Testis (tissue), 3 donors: ENCODE data around the gene POGZ. TPM values are rescaled to one million over a fixed set of nuclear protein-coding genes. Genes with fewer than 3 reads are reported as not detected.

Experiments
- DNase-seq: peaks from one replicate; pipeline ENCODE4 v3.0.0-alpha.2; 2019
- H3K27ac ChIP-seq, 2 donors: fragments of 200-600 bp; sonication (generic); one replicate each; pipeline ENCODE4 v1.5.1; 2019
- H3K27me3 ChIP-seq: fragments of 200-600 bp; sonication (generic); one replicate; pipeline ENCODE4 v1.5.1; 2019
- H3K36me3 ChIP-seq: fragments of 200-600 bp; sonication (generic); one replicate; pipeline ENCODE4 v1.5.1; 2017; ENCODE audit warnings: low read depth; ENCODE audit errors: missing control alignments
- H3K4me1 ChIP-seq: fragments of 200-600 bp; sonication (generic); one replicate; pipeline ENCODE4 v1.5.1; 2019
- H3K4me3 ChIP-seq, 2 donors: fragments of 200-600 bp; sonication (generic); one replicate each; pipeline ENCODE4 v1.5.1; 2017 to 2019
- H3K9me3 ChIP-seq: fragments of 200-600 bp; sonication (generic); one replicate; pipeline ENCODE4 v1.5.1; 2017
- POLR2A ChIP-seq: fragments of 450-650 bp; IDR thresholded peaks from one replicate; pipeline ENCODE4 v1.6.1; 2017; ENCODE audit warnings: antibody characterized with exemption, mild to moderate bottlenecking, moderate library complexity
- whole genome bisulfite sequencing, 2 donors: methylation state at CpG; one replicate each; pipeline ENCODE4 v1.1.5; 2018; 5-methylcytosine and 5-hydroxymethylcytosine counted together
- intact Hi-C: fragments of 100-400 bp; cut with DNase I; formaldehyde crosslinking; loops from one replicate; pipeline ENCODE4 v1.15.1; 2023; ENCODE audit warnings: low total_unique reads
- polyA plus RNA-seq: library from polyadenylated mRNA; stranded (reverse); fragments of 350-450 nt; fragmentation: Illumina TruSeq; extraction: RNeasy Lipid Tissue Mini Kit (QIAGEN cat#74804); gene quantifications from one replicate; pipeline ENCODE4 v1.2.3, GENCODE V29; 2014; ENCODE audit warnings: low read depth, low replicate concordance; ENCODE audit not compliant: insufficient read depth
- small RNA-seq, 2 donors: library from RNA; depleted of rRNA; stranded (forward); fragments of <200 nt; gene quantifications; one replicate each; pipeline ENCODE3, GENCODE V24; 2016
- total RNA-seq, 2 donors: library from RNA; depleted of rRNA; stranded (reverse); fragments of >200 nt; gene quantifications; one replicate each; pipeline ENCODE4 v1.2.3, GENCODE V29; 2016
- TF ChIP-seq, protein P1 (sequence below), 3 experiments: fragments of 450-650 bp in 2 of 3; fragments of 200-600 bp in 1 of 3; sonication (generic) in 1 of 3; IDR thresholded peaks; one replicate each; pipeline ENCODE4 v1.5.1; 2016 to 2019; ENCODE audit warnings: antibody characterized with exemption in 3 of 3, mild to moderate bottlenecking in 2 of 3, moderate library complexity in 1 of 3

POGZ gene
- total and polyA plus RNA-seq, 3 donors from 2014 or later = 84.3 to 137 (median 131) TPM

- TF ChIP-seq, protein P1, sequence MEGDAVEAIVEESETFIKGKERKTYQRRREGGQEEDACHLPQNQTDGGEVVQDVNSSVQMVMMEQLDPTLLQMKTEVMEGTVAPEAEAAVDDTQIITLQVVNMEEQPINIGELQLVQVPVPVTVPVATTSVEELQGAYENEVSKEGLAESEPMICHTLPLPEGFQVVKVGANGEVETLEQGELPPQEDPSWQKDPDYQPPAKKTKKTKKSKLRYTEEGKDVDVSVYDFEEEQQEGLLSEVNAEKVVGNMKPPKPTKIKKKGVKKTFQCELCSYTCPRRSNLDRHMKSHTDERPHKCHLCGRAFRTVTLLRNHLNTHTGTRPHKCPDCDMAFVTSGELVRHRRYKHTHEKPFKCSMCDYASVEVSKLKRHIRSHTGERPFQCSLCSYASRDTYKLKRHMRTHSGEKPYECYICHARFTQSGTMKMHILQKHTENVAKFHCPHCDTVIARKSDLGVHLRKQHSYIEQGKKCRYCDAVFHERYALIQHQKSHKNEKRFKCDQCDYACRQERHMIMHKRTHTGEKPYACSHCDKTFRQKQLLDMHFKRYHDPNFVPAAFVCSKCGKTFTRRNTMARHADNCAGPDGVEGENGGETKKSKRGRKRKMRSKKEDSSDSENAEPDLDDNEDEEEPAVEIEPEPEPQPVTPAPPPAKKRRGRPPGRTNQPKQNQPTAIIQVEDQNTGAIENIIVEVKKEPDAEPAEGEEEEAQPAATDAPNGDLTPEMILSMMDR (IDR thresholded peaks at IDR 0.05) = no peak
- no peak for TF ChIP-seq POLR2A
- Histone ChIP-seq H3K4me3 (no peak overlapping the region), H3K4me1 (no peaks in the 10 kb centered on the region), H3K27me3 (no peaks in the 10 kb centered on the region), H3K27ac (no peak overlapping the region), H3K9me3 (no peaks in the 10 kb centered on the region), H3K36me3 (no peaks in the 10 kb centered on the region)
- intact Hi-C loops = no loop called here
- DNase-seq = no peak
Measured at GRCh38 chr1:151361883-151362282, 97.4 kb downstream of the POGZ start.

DNA sequence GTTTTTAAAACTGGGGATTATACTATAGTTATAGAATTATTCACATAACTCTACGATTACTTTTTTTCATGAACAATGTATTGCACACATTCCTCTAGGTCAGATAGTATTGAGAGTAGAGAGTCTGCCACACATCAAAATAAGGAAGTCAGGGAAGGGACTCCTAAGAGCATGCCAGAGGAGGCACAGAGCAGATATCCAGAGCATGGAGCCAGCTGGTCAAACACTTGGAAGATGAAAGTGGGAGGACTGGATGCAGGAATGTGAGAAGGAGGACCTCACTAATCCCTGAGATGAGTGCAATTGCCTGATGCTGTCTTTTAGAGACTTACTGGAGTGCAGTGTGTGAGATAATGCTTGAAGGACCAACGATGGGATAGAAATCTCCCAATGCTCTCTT lies 102.6 kb downstream of the POGZ start:
- no peak for DNase-seq
- no peaks in the 10 kb centered on the region for H3K27me3 ChIP-seq
- H3K36me3 ChIP-seq = no peaks in the 10 kb centered on the region
- TF ChIP-seq POLR2A = no peak
- TF ChIP-seq, protein P1 (IDR thresholded peaks at IDR 0.05) = no peak
- H3K4me1 ChIP-seq = no peaks in the 10 kb centered on the region
- intact Hi-C loops = no loop called here
- no peaks in the 10 kb centered on the region for H3K9me3 ChIP-seq
- H3K27ac ChIP-seq = no peak overlapping the region
- no peak overlapping the region for H3K4me3 ChIP-seq
- WGBS, 2 donors = 55 to 64% methylated on average over 2 of the region's 2 CpGs

Small RNAs within 50 kb of the gene (small RNA-seq; reads per million reads assigned to genes)
- 0.09 to 0.37 reads per million in 2 donors for gene RNY4P25

Other genes with a start within 250 kb of the POGZ start
- gene PSMD4, start 204.8 kb downstream of the POGZ start, total RNA-seq = 100 to 1,000 TPM; 164 to 196 TPM
- 333 TPM for gene PSMD4, start 204.8 kb downstream of the POGZ start, polyA plus RNA-seq
- gene ZNF687, start 177.2 kb downstream of the POGZ start, total RNA-seq = 10 to 100 TPM; 39.9 to 58.2 TPM
- gene ZNF687, start 177.2 kb downstream of the POGZ start, polyA plus RNA-seq = 38.4 TPM
- gene PI4KB, start 132.1 kb downstream of the POGZ start, total RNA-seq = 100 to 1,000 TPM in 1 of 2 donors, 10 to 100 TPM in 1; 87.9 to 103 TPM
- gene PI4KB, start 132.1 kb downstream of the POGZ start, polyA plus RNA-seq = 86.8 TPM
- gene RFX5, start 112.2 kb downstream of the POGZ start, total RNA-seq = 10 to 100 TPM; 18.8 to 19.8 TPM
- 43.6 TPM for gene RFX5, start 112.2 kb downstream of the POGZ start, polyA plus RNA-seq
- 10 to 100 TPM; 13.0 to 15.1 TPM for gene SELENBP1, start 86.8 kb downstream of the POGZ start, total RNA-seq
- gene SELENBP1, start 86.8 kb downstream of the POGZ start, polyA plus RNA-seq = 31.8 TPM
- 100 to 1,000 TPM; 155 to 186 TPM for gene PSMB4, start 59.9 kb downstream of the POGZ start, total RNA-seq
- 179 TPM for gene PSMB4, start 59.9 kb downstream of the POGZ start, polyA plus RNA-seq
- 10 to 100 TPM; 25.7 to 31.6 TPM for gene CGN, start 51.9 kb upstream of the POGZ start, total RNA-seq
- 25.9 TPM for gene CGN, start 51.9 kb upstream of the POGZ start, polyA plus RNA-seq
- gene TUFT1, start 80.8 kb upstream of the POGZ start, total RNA-seq = 10 to 100 TPM; 16.5 to 19.3 TPM
- gene TUFT1, start 80.8 kb upstream of the POGZ start, polyA plus RNA-seq = 9.7 TPM
- 10 to 100 TPM; 42.8 to 44.4 TPM for gene SNX27, start 152.6 kb upstream of the POGZ start, total RNA-seq
- 24.7 TPM for gene SNX27, start 152.6 kb upstream of the POGZ start, polyA plus RNA-seq